Type B pancreatic cell (in vitro differentiated cells): ENCODE measurements around the gene FAM124A. TPM values are rescaled to one million over a fixed set of nuclear protein-coding genes. Genes with fewer than 3 reads are reported as not detected.

ENCODE experiments used
- DNase-seq: peaks from one replicate; pipeline ENCODE4 v3.0.0; 2021; ENCODE audit warnings: mixed read lengths; ENCODE audit not compliant: unreplicated experiment; ENCODE audit errors: extremely low spot score
- H3K27ac Mint-ChIP-seq: 2 replicates; pipeline ENCODE4 v1.8.0; 2021; ENCODE audit warnings: mild to moderate bottlenecking, mixed read lengths
- H3K27me3 Mint-ChIP-seq: 2 replicates; pipeline ENCODE4 v1.8.0; 2021; ENCODE audit warnings: mixed read lengths
- H3K36me3 Mint-ChIP-seq: 2 replicates; pipeline ENCODE4 v1.8.0; 2021; ENCODE audit warnings: mixed read lengths
- H3K4me1 Mint-ChIP-seq: one replicate; pipeline ENCODE4 v1.8.0; 2021; ENCODE audit warnings: mixed read lengths; ENCODE audit not compliant: unreplicated experiment
- H3K4me3 Mint-ChIP-seq: 2 replicates; pipeline ENCODE4 v1.8.0; 2021; ENCODE audit warnings: mild to moderate bottlenecking, mixed read lengths
- H3K9me3 Mint-ChIP-seq: 2 replicates; pipeline ENCODE4 v1.8.0; 2021; ENCODE audit warnings: mixed read lengths
- CTCF ChIP-seq: fragments of 200-600 bp; sonication (generic); conservative IDR thresholded peaks from 2 replicates; pipeline ENCODE4 v1.5.0; 2021; ENCODE audit warnings: antibody characterized with exemption, mild to moderate bottlenecking
- total RNA-seq: library from RNA; stranded (reverse); gene quantifications from 2 replicates; pipeline ENCODE4 v1.2.1, GENCODE V29; 2021; ENCODE audit warnings: low replicate concordance

Gene FAM124A
- total RNA-seq, 1 donor from 2014 or later, result 4.5 TPM

GRCh38 chr13:51232328-51232727 is 10.1 kb downstream of the FAM124A start:
- H3K36me3 Mint-ChIP-seq, result peaks cover 3% of the 10 kb centered on the region
- H3K9me3 Mint-ChIP-seq, result no peaks in the 10 kb centered on the region
- no peak for TF ChIP-seq CTCF
- no peaks in the 10 kb centered on the region for H3K4me1 Mint-ChIP-seq
- H3K4me3 Mint-ChIP-seq, result no peak overlapping the region
- H3K27ac Mint-ChIP-seq, result no peak overlapping the region
- peaks cover 38% of the 10 kb centered on the region for H3K27me3 Mint-ChIP-seq
- no peak for DNase-seq

DNA sequence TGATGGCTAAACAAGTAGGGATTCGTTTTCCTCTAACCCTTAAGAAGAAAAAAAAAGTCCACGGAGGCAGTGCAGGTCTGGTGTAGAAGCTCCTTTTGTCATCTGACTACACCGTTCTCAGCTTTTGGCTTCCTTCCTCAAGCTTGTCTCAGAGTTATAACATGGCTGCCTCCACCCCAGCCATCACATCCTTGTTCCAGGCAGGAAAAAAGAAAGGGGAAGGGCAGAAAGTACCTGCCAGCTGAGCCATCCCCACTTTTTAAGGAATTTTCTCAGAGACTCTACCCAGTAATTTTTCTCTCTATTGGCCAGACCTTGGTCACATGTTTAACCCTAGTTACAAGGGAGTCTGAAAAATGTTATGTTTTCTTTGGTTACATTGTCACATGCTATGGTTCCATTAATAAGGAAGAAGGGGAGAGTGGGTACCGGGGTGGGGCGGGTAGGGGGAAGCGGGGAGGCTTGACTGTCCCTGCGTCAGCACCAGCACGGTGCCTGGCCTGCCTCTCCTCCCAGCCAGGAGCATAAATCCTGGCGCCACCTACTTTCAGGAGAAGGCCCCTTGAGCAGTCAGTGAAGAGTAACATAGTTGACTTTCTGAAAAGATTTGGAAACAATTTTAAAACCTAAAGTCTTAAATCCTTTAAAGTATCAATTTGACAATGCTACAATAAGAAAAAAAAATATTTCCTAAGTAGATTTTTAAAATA is 11.1 kb downstream of the FAM124A start:
- no peak overlapping the region for H3K4me3 Mint-ChIP-seq
- no peak for TF ChIP-seq CTCF
- no peak overlapping the region for H3K27ac Mint-ChIP-seq
- peaks cover 3% of the 10 kb centered on the region for H3K36me3 Mint-ChIP-seq
- H3K9me3 Mint-ChIP-seq, result no peaks in the 10 kb centered on the region
- H3K4me1 Mint-ChIP-seq, result no peaks in the 10 kb centered on the region
- DNase-seq, result no peak
- H3K27me3 Mint-ChIP-seq, result peaks cover 33% of the 10 kb centered on the region

GRCh38 chr13:51234676-51235075 is 12.5 kb downstream of the FAM124A start:
- no peak for TF ChIP-seq CTCF

GRCh38 chr13:51235186-51235585 is 13.0 kb downstream of the FAM124A start:
- Mint-ChIP-seq H3K27ac (no peak overlapping the region), H3K27me3 (peaks cover 21% of the 10 kb centered on the region), H3K9me3 (no peaks in the 10 kb centered on the region), H3K4me3 (no peak overlapping the region), H3K36me3 (peaks cover 3% of the 10 kb centered on the region), H3K4me1 (no peaks in the 10 kb centered on the region)
- TF ChIP-seq CTCF, result no peak
- DNase-seq, result no peak

More at GRCh38 chr13:51234676-51235075, 12.5 kb downstream of the FAM124A start:
- Mint-ChIP-seq H3K27ac (no peak overlapping the region), H3K4me3 (no peak overlapping the region), H3K9me3 (no peaks in the 10 kb centered on the region), H3K4me1 (no peaks in the 10 kb centered on the region), H3K36me3 (peaks cover 3% of the 10 kb centered on the region), H3K27me3 (peaks cover 26% of the 10 kb centered on the region)
- DNase-seq, result no peak

DNA sequence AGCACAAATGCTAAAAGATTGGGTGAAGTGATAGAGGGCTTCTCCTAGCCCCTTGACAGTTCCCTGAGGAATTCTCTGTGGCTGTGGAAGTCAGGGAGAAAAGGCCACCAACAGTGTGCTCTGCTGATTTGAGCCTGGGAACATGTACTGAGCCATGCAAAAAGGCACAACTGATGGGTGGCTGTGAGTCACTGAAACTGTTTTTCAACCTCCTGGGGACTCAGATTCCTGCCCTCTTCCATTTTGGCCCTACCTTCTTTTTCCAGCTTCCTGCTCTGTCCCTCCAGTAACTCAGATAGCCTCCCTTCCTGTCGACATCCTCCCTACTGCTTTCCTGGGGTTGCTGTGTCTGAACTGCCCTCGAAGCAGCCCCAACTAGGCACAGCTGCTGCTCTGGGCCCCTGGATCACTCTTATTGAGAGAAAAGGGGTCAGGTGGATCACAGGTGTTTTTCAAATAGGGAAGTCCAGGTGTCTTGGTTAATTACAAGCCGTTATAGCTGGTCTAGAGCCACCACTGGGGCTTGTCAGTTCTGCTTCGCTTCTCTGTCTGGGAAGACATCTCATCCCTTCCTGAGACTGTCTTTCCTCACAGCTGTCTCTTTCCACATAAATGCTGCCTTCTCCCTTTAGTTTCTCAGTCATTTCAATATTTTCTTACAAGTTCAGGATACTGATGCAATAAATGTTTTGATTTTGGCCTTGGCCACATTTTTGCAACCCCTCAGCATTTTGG is 13.7 kb downstream of the FAM124A start:
- Mint-ChIP-seq H3K27me3 (peaks cover 16% of the 10 kb centered on the region), H3K36me3 (peaks cover 3% of the 10 kb centered on the region), H3K9me3 (no peaks in the 10 kb centered on the region), H3K4me3 (no peak overlapping the region), H3K27ac (no peak overlapping the region), H3K4me1 (peaks cover 3% of the 10 kb centered on the region)
- TF ChIP-seq CTCF, result no peak
- DNase-seq, result no peak
